ENCODE data around the gene SDHA. TPM values are rescaled to one million over a fixed set of nuclear protein-coding genes. Genes with fewer than 3 reads are reported as not detected.
"Not testable (repeated sequence)": the region's sequence is repeated elsewhere in the genome, so short reads cannot be mapped to it uniquely, and the experiment has no call there.

SDHA gene
- total RNA-seq, 1 experiment from 2014 or later = 163 TPM

DNA sequence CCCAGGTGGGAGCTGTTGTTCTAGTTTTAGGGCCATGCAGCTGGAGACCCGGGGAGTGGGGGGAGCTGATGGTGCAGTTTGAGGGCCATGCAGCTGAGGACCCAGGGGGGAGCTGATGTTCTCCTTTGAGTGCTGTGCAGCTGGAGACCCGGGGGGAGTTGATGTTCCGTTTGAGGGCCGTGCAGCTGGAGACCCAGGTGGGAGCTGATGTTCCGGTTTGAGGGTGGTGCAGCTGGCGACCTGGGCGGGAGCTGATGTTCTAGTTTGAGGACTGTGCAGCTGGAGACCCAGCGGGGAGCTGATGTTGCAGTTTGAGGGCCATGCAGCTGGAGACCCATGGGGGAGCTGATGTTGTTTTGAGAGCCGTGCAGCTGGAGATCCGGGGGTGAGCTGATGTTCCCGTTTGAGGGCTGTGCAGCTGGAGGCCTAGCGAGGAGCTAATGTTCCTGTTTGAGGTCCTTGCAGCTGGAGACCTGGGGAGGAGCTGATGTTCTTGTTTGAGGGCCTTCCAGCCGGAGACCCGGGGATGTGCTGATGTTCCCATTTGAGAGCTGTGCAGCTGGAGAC, 68.0 kb downstream of the SDHA start:
- no peak for TF ChIP-seq EZH2 (IDR thresholded peaks at IDR 0.05; ENCODE audit: low read length, unreplicated experiment)
- TF ChIP-seq, protein P1, sequence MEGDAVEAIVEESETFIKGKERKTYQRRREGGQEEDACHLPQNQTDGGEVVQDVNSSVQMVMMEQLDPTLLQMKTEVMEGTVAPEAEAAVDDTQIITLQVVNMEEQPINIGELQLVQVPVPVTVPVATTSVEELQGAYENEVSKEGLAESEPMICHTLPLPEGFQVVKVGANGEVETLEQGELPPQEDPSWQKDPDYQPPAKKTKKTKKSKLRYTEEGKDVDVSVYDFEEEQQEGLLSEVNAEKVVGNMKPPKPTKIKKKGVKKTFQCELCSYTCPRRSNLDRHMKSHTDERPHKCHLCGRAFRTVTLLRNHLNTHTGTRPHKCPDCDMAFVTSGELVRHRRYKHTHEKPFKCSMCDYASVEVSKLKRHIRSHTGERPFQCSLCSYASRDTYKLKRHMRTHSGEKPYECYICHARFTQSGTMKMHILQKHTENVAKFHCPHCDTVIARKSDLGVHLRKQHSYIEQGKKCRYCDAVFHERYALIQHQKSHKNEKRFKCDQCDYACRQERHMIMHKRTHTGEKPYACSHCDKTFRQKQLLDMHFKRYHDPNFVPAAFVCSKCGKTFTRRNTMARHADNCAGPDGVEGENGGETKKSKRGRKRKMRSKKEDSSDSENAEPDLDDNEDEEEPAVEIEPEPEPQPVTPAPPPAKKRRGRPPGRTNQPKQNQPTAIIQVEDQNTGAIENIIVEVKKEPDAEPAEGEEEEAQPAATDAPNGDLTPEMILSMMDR (conservative IDR thresholded peaks at IDR 0.05; ENCODE audit: low read depth, low read length) = no peak
- no peak for TF ChIP-seq EZH2phosphoT487 (IDR thresholded peaks at IDR 0.05; ENCODE audit: borderline replicate concordance, low read length)
- DNase-seq (no peak), ATAC-seq (no peak)
- BruUV-seq (replicated peaks) = no TSS peak
- intact Hi-C loops (cut with micrococcal nuclease) = no loop called here
- Histone ChIP-seq H3K27me3 (ENCODE audit: low read length) (no peaks in the 10 kb centered on the region), H3K9me2 (replicated peaks; ENCODE audit: low read length) (no peaks in the 10 kb centered on the region), H3K36me3 (ENCODE audit: low read depth, low read length) (peaks cover 18% of the 10 kb centered on the region; the same call in 1 of the 2 replicates), H4K20me1 (ENCODE audit: low read length) (peaks cover 8% of the 10 kb centered on the region; the same call in 1 of the 2 replicates), H3F3A (ENCODE audit: low read length, unreplicated experiment) (no peaks in the 10 kb centered on the region), H3K9me3 (ENCODE audit: low read length) (no peaks in the 10 kb centered on the region), H3K79me2 (ENCODE audit: low read length) (peaks cover 84% of the 10 kb centered on the region), H3K27ac (ENCODE audit: low read length) (no peak overlapping the region), H3K4me2 (ENCODE audit: low read length) (no peak overlapping the region), H3K9ac (ENCODE audit: low read length) (no peak overlapping the region), H3K4me1 (ENCODE audit: insufficient read depth, low read length) (no peaks in the 10 kb centered on the region), H3K4me3 (ENCODE audit: low read length) (no peak overlapping the region), H2AFZ (ENCODE audit: low read length) (no peak overlapping the region)
- ChIA-PET CTCF (no interaction called here), POLR2A (ENCODE audit: unreplicated experiment) (no interaction called here)

DNA sequence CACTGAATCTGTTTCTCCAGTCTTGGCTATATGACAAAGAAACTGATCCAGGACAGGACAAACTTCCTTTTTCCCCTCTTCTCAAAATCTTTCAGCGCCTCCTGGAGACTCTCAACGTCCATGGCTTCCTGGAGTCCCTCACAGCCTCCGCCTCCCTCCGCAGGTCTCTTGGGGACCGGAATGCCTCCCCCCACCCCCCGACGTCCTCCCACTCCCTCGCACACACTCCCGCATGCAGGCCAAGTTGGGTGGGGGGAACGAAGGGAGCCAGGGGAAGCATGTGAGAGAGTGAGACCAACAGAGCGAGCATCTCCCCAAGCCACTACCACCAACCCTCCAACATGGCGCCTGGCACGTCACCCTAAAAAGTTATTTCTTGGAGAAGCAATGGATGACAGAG, 72.1 kb downstream of the SDHA start:
- H3K4me3 ChIP-seq (ENCODE audit: low read length); H3F3A ChIP-seq (ENCODE audit: low read length, unreplicated experiment); H3K4me1 ChIP-seq (ENCODE audit: insufficient read depth, low read length); H3K9me3 ChIP-seq (ENCODE audit: low read length); H3K9me2 ChIP-seq (replicated peaks; ENCODE audit: low read length); POLR2A ChIA-PET (ENCODE audit: unreplicated experiment); H3K27ac ChIP-seq (ENCODE audit: low read length); BruUV-seq (replicated peaks); DNase-seq; intact Hi-C loops (cut with micrococcal nuclease); H2AFZ ChIP-seq (ENCODE audit: low read length); H3K9ac ChIP-seq (ENCODE audit: low read length); H4K20me1 ChIP-seq (ENCODE audit: low read length); ATAC-seq; H3K36me3 ChIP-seq (ENCODE audit: low read depth, low read length); H3K27me3 ChIP-seq (ENCODE audit: low read length); CTCF ChIA-PET; H3K4me2 ChIP-seq (ENCODE audit: low read length): not testable (repeated sequence)
- peaks cover 56% of the 10 kb centered on the region for H3K79me2 ChIP-seq (ENCODE audit: low read length)

DNA sequence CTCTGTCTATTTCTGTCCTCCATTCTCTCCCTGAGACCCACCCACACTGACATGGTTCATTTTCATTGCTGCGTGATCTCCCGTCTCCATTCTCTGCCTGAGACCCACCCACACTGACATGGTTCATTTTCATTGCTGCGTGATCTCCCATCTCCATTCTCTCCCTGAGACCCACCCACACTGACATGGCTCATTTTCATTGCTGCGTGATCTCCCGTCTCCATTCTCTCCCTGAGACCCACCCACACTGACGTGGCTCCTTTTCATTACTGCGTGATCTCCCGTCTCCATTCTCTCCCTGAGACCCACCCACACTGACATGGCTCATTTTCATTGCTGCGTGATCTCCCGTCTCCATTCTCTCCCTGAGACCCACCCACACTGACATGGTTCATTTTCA, 73.2 kb downstream of the SDHA start:
- H2AFZ ChIP-seq (ENCODE audit: low read length); H3K4me1 ChIP-seq (ENCODE audit: insufficient read depth, low read length); H3K27me3 ChIP-seq (ENCODE audit: low read length); BruUV-seq (replicated peaks); H4K20me1 ChIP-seq (ENCODE audit: low read length); DNase-seq; H3K9ac ChIP-seq (ENCODE audit: low read length); ATAC-seq; H3K36me3 ChIP-seq (ENCODE audit: low read depth, low read length); H3F3A ChIP-seq (ENCODE audit: low read length, unreplicated experiment); H3K9me3 ChIP-seq (ENCODE audit: low read length); H3K27ac ChIP-seq (ENCODE audit: low read length); H3K4me3 ChIP-seq (ENCODE audit: low read length); intact Hi-C loops (cut with micrococcal nuclease); H3K4me2 ChIP-seq (ENCODE audit: low read length); H3K9me2 ChIP-seq (replicated peaks; ENCODE audit: low read length); CTCF ChIA-PET; POLR2A ChIA-PET (ENCODE audit: unreplicated experiment): not testable (repeated sequence)
- H3K79me2 ChIP-seq (ENCODE audit: low read length) = peaks cover 44% of the 10 kb centered on the region

DNA sequence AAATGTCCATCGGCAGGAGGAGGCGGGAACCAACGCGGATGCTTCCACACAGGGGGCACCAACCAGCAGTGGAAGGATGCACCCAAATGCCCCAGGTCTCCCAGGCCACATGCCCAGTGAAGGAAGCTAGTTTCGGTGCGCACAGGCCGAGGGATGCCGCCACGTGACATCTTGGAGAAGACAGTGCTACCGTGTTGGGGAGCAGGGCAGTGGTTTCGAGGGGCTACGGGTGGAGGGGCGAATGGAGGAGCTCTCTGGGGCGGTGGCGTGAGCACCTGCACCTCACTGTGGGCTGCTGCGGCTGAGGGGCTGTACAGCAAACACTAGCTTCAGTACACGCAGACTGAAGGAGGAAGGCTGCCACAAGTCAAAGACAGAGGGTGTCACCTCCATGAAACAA, 76.7 kb downstream of the SDHA start:
- H3F3A ChIP-seq (ENCODE audit: low read length, unreplicated experiment); H3K4me2 ChIP-seq (ENCODE audit: low read length); H2AFZ ChIP-seq (ENCODE audit: low read length); H3K36me3 ChIP-seq (ENCODE audit: low read depth, low read length); H3K27ac ChIP-seq (ENCODE audit: low read length); BruUV-seq (replicated peaks); POLR2A ChIA-PET (ENCODE audit: unreplicated experiment); H3K27me3 ChIP-seq (ENCODE audit: low read length); H3K4me3 ChIP-seq (ENCODE audit: low read length); H4K20me1 ChIP-seq (ENCODE audit: low read length); H3K9me2 ChIP-seq (replicated peaks; ENCODE audit: low read length); DNase-seq; intact Hi-C loops (cut with micrococcal nuclease); H3K9me3 ChIP-seq (ENCODE audit: low read length); H3K9ac ChIP-seq (ENCODE audit: low read length); H3K4me1 ChIP-seq (ENCODE audit: insufficient read depth, low read length); CTCF ChIA-PET; ATAC-seq: not testable (repeated sequence)
- peaks cover 19% of the 10 kb centered on the region for H3K79me2 ChIP-seq (ENCODE audit: low read length)

DNA sequence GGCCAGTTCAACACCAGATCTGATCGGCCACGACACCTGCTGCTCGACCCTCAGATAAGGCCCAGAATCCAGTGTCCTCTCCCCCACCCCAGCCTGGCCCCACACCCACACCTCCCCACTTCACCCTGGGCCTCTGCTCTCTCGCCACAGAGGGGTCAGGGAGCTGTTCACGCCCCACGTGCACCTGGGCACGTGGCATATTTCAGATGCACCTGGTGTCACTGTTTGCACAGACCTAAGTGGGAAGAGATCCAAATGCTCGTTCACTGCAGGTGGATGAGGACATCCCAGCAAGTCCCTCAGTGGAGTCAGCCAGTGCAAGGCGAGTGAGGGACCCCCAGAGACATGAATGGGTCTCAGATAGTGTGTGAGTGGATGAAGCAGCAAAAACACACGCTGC, 78.1 kb downstream of the SDHA start:
- BruUV-seq (replicated peaks); CTCF ChIA-PET; H3K9me3 ChIP-seq (ENCODE audit: low read length); H3K4me2 ChIP-seq (ENCODE audit: low read length); H3K9me2 ChIP-seq (replicated peaks; ENCODE audit: low read length); DNase-seq; H3K27ac ChIP-seq (ENCODE audit: low read length); H3K27me3 ChIP-seq (ENCODE audit: low read length); H3K9ac ChIP-seq (ENCODE audit: low read length); H3K4me1 ChIP-seq (ENCODE audit: insufficient read depth, low read length); POLR2A ChIA-PET (ENCODE audit: unreplicated experiment); ATAC-seq; H2AFZ ChIP-seq (ENCODE audit: low read length); H3K4me3 ChIP-seq (ENCODE audit: low read length); H4K20me1 ChIP-seq (ENCODE audit: low read length); H3K36me3 ChIP-seq (ENCODE audit: low read depth, low read length); H3F3A ChIP-seq (ENCODE audit: low read length, unreplicated experiment); intact Hi-C loops (cut with micrococcal nuclease): not testable (repeated sequence)
- peaks cover 16% of the 10 kb centered on the region for H3K79me2 ChIP-seq (ENCODE audit: low read length)

DNA sequence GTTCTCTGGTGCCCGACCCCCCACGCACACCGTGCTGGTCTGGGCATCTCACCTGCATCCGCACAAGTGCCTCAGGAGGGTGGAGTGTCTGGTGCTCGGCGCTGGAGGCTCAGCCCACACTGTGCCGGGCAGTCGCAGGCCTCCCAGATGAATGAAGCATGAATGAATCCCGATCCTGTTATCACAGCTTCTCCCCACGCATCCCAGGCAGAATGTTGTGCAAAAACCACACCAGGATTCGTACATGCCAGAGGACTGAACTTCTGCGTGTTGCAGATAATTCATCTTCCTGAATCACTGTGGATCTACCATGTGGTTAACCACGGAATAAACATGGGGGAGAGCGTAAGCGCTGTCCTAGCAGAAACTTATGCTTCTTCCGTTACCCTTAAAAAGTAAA, 78.8 kb downstream of the SDHA start:
- not testable (repeated sequence) for BruUV-seq (replicated peaks)

More for the DNA sequence above, 78.8 kb downstream of the SDHA start:
- peak; percentile 42 for DNase-seq
- H3K27me3 ChIP-seq (ENCODE audit: low read length); POLR2A ChIA-PET (ENCODE audit: unreplicated experiment); H3K36me3 ChIP-seq (ENCODE audit: low read depth, low read length); H3K9me2 ChIP-seq (replicated peaks; ENCODE audit: low read length); intact Hi-C loops (cut with micrococcal nuclease); H3K4me2 ChIP-seq (ENCODE audit: low read length); H4K20me1 ChIP-seq (ENCODE audit: low read length); H3K4me1 ChIP-seq (ENCODE audit: insufficient read depth, low read length); H3K27ac ChIP-seq (ENCODE audit: low read length); H3K9me3 ChIP-seq (ENCODE audit: low read length); H2AFZ ChIP-seq (ENCODE audit: low read length); H3F3A ChIP-seq (ENCODE audit: low read length, unreplicated experiment); H3K9ac ChIP-seq (ENCODE audit: low read length); CTCF ChIA-PET; H3K4me3 ChIP-seq (ENCODE audit: low read length): not testable (repeated sequence)
- peak; percentile 92 for ATAC-seq
- H3K79me2 ChIP-seq (ENCODE audit: low read length) = peaks cover 15% of the 10 kb centered on the region
